Pons (tissue), 1 donor: Measurements from ENCODE around the gene CES5A.
"Not testable (repeated sequence)": the region's sequence is repeated elsewhere in the genome, so short reads cannot be mapped to it uniquely, and the experiment has no call there.

ENCODE experiments used
- DNase-seq: peaks from one replicate; pipeline ENCODE4 v3.0.0-alpha.2; 2016; ENCODE audit warnings: low spot score

CES5A gene

DNA sequence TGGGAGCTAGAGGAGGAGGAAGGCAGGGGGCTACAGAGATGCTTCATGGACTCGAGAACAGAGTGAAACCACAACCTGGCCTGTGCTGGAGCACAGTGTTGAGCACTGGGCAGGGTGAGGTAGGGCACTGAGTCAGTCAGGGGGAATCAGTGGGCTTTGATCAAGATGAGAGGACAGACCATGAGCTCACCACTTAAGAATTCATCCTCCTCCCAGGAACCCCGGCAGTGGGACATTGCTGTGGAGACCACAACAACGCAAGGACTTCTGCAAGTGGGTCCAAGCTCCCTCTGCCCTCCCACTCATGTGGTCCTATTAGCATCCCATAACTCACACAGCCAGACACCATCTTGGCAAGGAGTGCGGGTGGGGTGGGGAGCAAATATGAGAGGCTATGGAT lies 1.7 kb upstream of the CES5A start:
- DNase-seq, result no peak

DNA sequence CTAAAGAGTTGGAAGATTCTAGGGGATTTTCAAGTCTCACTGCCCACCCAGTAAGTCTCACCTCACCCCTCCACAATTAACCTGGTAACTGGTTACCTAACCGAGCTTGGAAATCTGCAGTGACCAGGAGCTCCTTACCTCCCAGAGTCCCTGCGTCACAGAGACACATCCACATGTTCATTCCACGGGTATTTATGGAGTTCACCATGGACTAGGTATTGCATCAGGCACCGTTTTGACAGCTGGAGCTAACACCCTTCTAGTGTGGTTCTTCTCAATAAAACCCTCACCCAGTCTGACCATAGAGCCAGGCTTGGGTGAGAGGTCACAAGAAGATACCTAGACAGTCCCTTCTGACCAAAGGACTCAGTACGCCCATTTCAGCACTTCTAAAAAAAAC lies 2.1 kb downstream of the CES5A start:
- no peak for DNase-seq

DNA sequence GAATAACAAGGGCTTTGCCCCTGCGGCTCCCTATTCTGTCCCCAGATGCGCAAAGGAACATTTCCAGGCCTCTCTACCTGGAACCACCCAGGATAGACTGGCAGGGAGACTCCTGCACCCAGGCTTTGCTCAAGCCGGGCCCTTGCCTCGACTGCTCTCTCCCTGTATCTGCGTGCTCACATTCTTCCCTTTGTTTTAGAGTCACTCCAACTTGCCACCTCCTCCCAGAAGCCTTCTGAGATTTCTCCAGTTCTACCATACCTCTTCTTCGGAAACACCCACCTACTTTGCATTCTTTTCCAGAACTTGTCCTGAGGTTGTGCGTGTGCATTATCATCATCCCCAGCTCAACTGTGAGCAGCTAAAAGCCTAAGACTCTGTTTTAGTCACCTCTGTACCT lies 3.0 kb downstream of the CES5A start:
- no peak for DNase-seq

DNA sequence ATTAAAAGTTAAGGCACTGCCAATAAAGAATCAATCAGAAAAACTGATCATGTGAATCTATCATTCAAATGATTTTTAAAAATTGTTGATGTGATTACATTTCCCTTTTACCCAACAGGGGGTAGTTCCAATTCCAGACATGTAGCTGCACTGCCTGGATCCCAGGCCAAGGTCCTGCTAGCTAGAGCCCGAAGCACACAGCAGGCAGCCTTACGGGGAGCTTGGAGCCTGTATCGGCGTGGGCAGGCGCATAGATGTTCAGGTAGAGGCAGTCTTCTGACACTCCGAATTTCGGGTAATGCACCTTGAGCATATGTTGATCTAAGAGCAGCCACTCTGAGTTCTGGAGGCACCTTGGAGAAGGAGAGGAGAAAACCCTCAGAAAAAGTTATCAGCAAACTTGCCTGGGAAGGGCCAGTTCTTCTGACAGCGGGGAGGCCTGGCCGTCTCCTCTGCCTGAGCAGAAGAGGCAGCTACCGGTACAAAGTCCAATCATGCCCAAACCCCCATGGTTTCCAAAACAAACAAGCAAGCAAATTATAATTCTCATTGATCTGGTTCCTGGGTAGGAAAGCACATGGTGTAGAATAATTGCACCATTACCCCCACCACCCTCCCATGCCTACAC lies 3.6 kb downstream of the CES5A start:
- DNase-seq, result no peak

DNA sequence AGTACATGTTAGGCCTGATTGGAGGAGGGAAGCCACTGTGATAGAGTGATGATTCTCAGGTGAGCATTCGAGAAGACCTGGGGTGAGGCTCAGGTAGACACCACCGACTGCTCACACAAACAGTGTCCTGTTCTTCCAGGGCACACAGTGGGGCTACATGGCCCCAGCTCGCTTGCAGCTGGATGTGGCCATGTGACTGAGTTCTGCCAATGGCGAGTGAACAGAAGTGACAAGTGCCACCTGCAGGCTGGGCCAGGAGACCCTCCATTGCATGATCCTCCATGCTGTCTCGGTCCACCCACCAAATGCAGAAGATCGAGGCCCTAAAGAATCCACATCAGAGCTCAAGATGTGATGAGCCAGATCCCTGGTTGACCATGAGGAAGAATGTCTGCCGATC lies 6.2 kb downstream of the CES5A start:
- no peak for DNase-seq

DNA sequence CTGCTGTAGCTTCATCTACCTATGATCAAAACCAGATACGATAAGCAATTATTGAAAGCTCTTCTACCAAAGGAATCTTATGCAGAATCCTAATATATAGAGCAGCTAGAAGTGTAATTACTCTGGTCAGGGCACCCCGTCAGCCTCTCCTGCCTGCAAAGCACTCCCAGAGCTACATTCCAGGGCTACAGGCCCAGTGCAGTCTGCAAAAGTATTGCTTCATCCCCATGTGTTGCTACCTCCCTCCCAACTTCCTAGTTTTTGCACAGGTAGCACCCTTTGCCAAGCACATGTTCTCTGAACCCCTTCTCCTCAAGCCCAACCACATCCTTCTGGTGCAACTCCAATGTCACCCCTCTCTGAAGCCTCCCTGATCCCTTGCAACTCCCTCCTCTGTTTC lies 7.0 kb downstream of the CES5A start:
- no peak for DNase-seq

DNA sequence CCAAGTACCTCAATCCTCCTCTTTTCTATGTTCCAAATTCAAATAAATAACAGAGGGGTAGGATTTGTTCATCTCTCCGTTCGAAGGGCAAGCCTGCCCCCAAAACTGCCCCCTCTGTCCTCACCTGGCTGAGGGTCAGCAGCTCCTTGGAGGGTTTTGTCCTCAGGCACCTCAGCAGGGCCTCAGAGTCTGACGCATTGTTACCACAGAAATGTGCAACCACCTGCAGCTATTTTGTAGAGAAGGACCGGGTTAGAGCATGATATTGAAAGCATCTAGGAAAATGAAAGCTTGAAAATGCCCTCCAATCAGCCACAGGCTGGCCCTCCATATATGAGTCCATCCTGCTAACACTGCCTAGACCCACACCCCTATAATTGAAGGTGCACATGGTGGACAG lies 13.9 kb downstream of the CES5A start:
- DNase-seq, result no peak

DNA sequence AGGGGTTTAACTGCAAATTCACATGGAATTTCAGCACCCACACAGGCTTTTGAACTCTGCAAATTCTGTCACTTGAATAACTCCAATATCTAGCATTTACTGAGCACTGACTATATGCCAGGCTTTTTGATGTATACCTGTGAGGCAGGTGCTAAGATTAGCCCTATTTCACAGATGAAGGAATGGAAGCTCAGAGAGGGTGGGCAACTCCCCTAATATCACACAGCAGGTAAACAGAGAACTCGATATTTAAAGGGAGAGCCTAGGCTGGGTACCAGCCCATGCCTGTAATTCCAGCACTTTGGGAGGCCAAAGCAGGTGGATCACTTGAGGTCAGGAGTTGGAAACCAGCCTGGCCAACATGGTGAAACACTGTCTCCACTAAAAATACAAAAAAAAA lies 17.5 kb downstream of the CES5A start:
- DNase-seq, result not testable (repeated sequence)

DNA sequence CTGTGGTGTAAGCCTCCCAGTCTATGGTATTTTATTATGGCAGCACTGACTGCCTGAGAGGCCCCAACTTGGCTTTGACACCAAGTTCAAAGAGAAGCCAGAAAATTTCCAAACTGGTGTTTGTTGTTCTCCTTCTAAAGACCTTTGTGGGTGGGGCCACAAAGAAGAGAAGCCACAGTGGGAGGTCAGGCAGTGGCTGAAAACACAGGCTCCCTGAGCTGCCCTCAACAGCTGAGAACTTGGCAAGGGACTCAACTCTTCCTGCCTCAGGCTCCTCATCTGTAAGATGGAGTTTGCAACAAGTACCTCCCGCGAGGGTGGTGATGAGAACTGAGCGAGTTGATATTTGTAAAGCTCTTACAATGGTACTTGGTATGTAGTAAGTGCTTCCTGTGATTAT lies 18.2 kb downstream of the CES5A start:
- no peak for DNase-seq

DNA sequence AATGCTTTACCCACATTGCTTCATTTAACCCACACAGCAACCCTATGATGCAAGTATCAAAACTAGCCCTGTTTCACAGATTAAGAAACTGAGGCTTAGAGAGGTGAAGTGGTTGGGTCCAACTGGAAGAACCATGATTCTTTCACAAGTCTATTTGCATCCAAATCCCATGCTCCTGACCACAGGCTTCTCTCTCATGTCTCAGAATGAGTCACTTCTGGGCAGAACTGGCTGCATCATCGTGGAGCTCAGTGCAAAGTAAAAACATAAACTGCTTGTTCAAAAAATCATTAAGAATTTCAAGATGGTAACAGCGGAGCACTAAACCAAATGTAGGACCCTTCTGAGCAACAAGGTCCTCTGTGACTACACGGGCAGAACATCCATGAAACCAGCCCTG lies 22.1 kb downstream of the CES5A start:
- DNase-seq, result no peak

DNA sequence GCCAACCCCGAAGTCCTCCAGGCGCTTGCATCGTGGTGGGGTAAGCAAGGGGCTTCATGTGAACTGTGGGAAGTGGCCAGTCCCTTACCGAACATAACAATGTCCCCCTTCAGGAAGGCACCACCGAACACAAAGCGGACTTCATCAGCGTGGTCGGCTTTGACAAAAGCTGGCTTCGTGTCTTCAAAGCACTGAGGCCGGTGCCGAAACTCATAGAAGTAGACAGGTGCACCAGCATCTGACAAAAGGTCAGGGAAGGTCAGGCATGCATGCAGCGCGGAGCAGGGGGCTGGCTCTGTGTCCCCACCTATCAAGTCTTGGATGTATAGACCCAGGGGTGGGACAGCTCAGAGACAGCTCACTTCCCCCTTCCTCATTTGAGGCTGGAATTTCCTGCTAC lies 25.6 kb downstream of the CES5A start:
- no peak for DNase-seq

DNA sequence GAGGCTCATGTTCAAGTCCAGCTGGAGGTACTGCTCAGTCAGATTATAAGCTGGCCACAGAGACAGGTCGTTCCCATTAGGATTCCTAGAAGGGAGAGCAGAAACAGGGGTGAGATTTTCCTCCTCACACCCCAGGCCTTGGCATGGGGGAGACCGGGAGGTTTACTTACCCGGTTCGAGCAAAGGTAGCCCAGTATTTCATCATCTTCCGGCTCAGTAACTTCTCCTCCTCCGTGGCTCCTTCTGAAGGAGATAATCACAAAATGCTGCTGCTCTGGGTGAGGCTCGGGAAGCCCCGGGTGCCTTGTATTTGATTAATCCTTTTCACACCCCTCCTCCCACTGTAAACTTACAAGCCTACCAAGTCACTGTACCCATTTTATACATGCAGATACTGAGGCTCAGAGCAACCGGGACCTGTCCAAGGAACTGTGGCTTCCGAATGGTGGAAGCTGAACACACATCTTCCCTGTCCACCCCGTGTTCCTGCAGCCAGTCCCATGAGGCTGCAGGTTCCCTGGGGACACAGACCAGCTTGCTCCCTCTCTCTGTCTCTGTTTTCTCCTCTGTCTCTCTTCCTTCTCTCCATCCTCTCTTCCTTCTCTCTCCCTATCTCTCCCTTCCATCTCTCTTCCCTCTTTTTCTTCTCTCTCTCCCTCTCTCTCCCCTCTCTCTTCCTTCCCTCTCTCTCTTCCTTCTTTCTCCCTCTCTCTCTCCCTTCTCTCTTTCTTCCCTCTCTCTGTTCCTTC lies 28.4 kb downstream of the CES5A start:
- no peak for DNase-seq

DNA sequence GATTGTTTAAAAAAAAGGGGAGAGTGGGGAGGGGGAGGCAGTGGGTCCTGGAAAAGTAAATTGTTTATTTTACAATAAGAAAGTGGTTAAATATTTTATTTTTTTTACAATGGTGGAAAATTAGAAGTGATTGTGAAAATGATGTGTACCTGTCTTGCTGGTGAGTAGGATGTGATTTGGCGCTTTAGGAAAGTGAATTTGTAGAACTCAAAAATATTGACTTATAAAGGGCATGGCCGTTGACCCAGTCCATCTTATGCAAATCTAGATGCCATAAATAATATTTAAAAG lies 32.1 kb downstream of the CES5A start:
- DNase-seq, result no peak

DNA sequence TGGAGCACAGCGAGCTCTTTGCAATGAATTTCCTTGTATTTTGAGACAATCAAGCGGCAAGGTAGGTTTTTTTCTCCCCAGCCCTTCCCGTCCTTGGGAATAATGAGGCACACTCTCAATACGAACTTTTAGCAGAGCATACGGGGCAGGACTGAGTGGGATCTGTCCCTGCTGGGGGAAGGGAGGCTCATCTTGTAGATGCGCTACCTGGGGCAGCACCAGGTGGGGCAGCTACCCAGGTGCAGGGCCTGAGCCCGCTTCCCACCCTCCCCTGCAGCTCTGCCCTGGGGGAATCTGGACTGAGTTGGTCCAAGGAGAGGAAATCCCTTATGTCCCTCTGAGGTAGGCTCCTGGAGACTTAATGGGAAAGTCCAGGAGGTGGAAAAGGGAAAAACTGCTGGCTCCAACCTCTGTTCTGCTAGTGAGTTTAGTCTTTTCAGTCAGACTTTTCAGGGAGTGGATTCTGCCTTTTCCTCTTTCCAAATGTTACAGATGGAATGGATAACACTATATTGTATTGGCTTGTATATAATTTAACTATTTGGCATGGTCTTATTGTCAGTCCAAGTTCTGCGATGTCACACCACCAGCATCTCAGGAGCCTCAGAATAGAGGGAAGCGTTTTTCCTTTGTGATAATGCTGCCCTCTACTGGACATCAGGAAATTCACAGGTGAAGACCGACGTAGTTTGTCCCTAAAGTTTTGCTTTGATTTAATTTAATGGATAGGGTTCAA lies 32.6 kb downstream of the CES5A start:
- peak; percentile 69 for DNase-seq

DNA sequence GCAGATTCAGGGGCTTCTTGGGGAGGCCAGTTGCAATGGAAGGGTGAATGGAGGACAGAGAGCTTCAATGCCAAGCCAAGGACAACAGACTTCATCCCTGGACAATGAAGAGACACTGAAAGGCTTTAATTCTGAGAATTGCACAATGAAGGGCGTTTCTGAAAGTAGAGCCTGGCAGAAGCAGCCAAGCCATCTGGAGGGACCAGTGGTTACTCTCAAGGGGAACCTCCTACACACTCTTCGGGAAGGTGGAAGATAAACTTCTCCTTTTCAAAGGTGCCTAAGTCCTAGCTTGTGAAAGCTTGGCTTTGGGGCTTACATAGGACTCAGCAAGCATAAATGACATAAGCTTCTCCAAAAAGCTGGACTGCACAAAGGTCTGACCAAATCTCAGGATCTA lies 36.1 kb downstream of the CES5A start:
- DNase-seq, result peak; percentile 30

DNA sequence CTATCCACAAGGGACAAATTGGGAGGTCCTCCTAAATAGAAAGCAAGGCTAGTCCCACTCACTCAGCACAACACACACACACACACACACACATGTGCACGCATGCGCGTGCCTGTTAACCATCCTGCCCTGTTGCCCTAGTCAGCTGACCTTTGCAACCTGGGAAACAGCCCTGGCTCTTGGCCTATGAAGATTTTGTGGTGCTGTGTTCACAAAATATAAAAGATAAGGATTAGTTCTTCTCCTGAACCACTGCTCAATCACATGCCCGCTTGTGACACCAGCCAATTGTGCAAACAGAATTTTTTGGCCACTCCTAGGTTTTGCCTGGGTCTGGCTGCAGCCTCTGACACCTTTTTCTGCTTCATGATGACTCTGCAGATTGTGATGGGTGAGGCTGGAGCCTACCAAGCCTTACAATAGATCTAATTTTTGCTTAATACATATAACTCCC lies 39.0 kb downstream of the CES5A start:
- DNase-seq, result no peak

DNA sequence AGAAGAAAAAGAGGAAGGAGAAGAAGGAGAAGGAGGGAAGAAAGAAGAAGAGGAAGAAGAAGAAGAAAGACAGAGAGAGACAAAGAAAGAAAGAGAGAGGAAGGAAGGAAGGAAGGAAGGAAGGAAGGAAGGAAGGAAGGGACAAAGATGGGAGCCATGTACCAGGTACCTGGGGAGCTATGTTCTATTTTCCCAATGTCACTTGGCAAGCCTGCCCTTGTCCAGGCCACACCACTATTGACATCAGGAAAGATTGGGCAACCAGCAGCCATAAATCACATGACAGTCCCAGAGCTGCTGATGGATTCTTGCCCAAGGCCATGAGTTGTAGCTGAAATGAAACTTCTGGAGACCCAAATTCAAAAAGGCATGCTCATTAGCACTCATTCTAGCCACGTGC lies 39.6 kb downstream of the CES5A start:
- DNase-seq, result peak; percentile 37

DNA sequence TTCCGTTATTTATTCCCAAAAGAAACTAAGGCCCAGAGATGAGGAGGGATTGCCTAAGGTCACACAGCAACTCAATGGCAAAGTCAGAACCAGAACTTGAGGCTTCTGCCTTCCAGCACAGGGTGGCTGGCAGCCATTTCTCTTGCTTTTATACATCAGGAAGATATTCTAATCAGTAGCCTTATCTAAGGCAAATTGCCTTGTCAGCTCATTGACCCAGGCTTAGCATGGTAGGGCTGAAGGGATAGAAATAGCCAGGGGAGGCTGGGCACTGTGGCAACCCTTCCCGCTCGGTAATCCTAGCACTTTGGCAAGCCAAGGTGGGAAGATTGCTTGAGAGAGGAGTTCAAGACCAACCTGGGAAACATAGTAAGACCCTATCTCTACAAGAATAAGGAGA lies 40.0 kb downstream of the CES5A start:
- DNase-seq, result not testable (repeated sequence)

DNA sequence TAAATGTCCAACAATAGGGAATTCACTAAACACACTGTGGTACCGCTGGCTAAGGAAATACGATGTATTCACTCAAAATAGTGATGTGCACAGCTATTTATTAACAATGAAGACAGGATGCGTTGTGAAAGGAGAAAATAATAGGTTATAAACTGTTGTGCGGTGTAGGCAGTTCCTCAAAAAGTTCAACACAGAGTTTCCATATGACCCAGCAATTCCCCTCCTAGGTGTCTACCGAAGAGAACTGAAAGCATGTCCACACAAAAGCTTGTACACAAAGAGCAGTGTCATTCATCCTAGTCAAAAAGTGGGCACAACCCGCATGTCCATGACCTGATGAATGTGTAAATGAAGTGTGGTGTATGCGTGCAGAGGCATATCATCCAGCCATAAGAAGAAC lies 41.1 kb downstream of the CES5A start:
- peak; percentile 71 for DNase-seq

DNA sequence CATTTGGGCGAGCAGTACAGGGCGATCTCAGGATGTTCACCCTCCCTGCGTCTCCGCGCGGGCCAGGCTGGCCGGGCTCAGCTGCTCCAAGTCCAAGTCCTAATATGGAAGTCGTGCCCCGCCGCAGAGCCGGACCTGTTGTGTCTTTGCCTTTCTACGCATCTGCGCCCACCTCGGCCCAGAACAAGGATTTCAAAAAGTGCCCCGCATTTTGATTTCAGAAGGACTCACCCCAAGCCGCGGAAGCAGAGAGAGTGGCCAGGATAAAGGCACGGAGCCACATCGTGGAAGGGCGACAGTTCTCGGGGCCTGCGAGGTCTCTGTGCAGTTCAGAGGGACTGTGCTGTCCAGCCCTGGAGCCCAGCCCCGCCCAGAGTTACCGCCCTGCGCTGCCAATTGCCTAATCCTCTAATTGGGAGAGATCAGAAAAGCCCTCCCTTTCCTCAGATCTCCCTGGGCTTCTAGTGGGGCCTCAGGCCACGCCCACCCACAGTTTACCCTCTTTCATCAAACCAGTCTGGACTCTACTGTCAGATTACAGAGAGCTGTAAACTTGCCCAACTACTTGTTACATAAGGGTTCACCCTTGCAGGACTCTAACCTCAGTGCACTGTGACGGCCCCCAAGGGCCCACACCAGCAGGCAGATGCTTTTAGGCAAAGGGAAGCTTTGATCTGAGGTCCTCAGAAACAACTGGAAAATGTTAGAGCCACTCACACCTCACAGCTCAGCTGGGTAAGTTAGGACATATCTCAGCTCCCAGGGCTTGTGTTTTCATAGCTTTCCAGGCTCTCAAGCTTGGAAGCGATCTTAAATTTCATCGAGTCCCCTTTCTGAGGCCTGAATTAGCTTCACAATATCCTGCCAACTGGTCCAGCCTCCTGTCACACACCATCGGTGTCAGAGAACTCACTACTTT lies 42.1 kb downstream of the CES5A start, which contains the start of gene CES1:
Gene CES1 (minus strand): TSS at position 324 of the 919 bp plus-strand sequence. CDS start 41 bp downstream, at position 283.
- no peak for DNase-seq

DNA sequence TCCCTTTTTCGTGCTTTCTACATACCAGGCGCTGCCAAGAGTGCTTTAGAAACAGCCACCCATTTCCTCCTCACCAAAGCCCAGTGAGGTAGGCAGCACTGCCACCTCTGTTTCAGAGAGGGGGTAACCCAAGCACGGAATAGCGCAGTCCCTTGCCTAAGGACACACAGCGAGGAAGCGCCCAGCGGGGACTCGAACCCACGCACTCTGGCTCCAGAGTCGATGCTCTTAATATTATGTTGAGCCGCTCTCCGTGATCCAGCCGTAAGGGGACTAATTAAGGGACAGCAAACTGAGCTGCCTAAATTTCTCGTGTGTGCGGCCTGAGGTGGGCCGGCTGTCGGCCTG lies 42.8 kb downstream of the CES5A start:
- DNase-seq, result no peak

DNA sequence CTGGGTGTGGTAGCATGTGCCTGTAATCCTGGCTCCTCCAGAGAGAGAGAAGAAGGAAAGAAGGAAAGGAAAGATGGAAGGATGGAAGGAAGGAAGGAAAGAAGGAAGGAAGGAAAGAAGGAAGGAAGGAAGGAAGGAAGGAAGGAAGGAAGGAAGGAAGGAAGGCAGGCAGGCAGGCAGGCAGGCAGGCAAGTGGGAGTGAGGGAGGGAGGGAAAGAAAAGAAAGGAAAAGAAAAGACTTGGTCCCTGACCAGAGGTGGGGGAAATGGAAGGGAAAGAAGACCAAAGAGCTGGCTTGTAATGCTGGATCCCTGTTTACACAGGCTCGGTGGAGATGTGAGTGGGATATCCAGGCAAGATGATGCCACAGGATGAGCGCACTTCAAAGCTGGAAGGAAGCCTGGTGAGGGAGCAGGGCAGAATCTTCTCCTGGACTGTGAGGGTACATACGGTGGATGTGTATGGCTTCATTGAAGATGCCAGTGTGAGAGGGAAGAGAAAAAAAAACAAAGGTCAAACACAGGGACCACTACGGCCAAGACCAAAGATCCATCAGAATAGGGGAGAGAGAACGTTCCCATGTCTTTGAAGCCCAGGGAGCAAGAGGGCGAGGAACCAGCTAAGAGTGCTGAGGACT lies 44.4 kb downstream of the CES5A start:
- no peak for DNase-seq
